Stimulated activated CD8-positive, alpha-beta memory T cell treated with anti-CD3 and anti-CD28 coated beads, Interleukin-15, amount 100 ng/mL, for 4 hours (primary cell): ENCODE data around the gene TMPRSS13.

Experiments used
- DNase-seq, 2 donors: peaks; one replicate each; pipeline ENCODE4 v3.0.0-alpha.2; 2020; ENCODE audit warnings: low read depth in 2 of 2

The TMPRSS13 gene

DNA sequence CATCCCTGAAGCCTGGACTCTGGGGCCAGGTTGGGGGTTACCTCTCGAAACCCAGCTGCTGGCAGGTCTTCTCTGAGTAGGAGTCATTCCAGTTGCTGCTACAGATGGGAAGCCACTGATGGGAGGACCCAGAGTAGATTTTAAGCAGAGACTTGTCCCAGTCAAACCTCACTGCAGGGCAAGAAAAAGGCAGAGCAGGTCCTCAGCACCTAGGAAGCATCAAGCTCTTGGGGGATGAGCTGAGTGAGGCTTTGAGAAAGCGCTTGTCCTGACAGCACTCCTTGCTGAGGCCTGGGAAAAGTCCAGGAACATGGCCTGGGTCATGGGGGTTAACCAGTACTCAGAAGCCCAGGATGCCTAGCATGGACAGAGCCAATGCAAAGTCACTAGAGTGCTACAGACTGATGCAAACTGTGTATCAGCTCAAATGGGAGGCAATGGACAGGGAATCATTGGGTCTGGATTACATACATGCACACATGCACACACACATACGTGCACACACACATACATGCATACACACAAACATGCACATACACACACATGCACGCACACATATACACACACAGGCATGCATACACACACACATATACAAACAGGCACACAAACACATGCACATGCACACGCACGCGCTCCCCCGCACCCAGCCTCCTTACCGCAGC is 15.3 kb downstream of the TMPRSS13 start:
- DNase-seq: no peak

- no peak for DNase-seq
These were observed 16.7 kb downstream of the TMPRSS13 start for GRCh38 chr11:117912497-117912896.

GRCh38 chr11:117911694-117912093 is 17.5 kb downstream of the TMPRSS13 start:
- no peak for DNase-seq

- no peak for DNase-seq
These were observed 18.1 kb downstream of the TMPRSS13 start for GRCh38 chr11:117910941-117911655.

DNA sequence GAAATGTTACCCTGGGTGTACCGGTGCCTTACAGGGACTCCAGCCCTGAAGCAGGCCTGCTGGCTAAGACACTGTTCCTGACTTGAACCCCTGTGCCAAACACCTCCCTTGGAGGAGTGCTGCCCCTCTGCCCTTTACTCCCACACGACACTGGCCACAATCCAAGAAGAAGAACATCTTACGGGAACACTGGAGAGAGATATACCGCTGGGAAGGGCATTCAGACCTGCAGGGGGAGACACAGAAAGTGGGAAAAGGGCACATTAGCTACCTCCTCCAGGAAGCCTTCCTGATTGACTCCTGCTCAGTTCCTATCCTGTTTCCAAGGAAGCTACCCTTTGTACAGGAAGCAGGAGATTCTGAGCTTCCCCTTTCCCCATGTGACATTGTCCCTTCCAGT is 18.7 kb downstream of the TMPRSS13 start:
- no peak for DNase-seq

DNA sequence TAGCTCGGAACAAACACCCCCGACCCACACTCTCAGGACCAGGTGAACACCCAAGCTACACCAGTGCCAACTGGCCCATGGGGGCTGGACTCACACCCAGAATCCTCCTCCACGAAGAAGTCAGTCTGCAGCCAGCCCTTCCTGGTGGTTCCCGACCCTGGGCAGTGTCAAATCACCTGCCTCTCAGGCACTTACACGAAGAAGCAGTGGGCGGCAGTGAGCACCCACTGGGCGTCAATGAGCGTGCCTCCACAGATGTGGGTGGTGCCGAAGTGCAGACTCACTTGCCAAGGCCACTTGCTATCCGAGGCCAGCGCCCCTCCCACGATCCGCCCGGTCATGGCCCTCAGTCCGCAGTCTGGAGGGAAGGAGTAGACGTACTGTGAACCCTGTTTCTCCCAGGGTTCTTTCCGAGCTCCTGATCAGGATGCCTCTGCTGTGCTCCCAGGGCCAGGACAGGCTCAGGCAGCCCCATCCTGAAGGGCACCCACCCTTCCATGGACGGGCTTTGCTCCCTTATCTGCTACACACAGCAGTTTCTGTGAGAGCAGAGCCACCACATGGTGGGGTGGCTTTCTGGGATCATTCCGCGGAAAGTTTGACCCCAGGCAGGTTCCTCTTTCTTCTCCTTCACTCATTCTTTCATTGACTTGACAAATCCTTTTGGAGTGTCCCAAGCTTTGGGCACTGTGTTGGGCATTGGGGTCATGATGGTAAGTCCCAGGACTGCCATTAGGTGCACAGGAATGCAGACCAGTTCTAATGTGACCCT is 19.4 kb downstream of the TMPRSS13 start:
- no peak for DNase-seq

GRCh38 chr11:117908959-117909610 is 20.1 kb downstream of the TMPRSS13 start:
- no peak for DNase-seq

GRCh38 chr11:117908109-117908895 is 20.9 kb downstream of the TMPRSS13 start:
- no peak for DNase-seq

- peak; percentile 49 to 62 for DNase-seq
These were observed 21.7 kb downstream of the TMPRSS13 start for GRCh38 chr11:117907276-117908108.

GRCh38 chr11:117906710-117907109 is 22.5 kb downstream of the TMPRSS13 start:
- no peak for DNase-seq

DNA sequence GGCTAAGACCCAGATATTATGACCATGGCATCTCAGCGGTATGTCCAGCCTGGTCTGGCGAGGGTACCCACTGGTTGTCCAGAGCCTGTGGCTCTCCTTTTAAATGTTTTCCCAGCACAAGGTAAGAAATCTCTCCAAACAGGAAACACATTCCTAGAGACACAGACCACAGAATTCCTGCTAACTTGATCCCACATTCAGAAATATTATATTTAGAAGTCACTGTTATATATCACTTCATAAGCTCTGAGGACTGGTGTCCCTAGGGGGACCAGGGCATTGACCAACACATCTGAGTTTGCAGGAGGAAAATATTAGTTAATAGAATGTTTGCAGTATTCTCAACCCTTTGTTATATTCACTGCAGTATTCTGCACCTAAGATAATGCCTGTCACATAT is 23.1 kb downstream of the TMPRSS13 start:
- DNase-seq: no peak

GRCh38 chr11:117905524-117905923 is 23.7 kb downstream of the TMPRSS13 start:
- DNase-seq: no peak

DNA sequence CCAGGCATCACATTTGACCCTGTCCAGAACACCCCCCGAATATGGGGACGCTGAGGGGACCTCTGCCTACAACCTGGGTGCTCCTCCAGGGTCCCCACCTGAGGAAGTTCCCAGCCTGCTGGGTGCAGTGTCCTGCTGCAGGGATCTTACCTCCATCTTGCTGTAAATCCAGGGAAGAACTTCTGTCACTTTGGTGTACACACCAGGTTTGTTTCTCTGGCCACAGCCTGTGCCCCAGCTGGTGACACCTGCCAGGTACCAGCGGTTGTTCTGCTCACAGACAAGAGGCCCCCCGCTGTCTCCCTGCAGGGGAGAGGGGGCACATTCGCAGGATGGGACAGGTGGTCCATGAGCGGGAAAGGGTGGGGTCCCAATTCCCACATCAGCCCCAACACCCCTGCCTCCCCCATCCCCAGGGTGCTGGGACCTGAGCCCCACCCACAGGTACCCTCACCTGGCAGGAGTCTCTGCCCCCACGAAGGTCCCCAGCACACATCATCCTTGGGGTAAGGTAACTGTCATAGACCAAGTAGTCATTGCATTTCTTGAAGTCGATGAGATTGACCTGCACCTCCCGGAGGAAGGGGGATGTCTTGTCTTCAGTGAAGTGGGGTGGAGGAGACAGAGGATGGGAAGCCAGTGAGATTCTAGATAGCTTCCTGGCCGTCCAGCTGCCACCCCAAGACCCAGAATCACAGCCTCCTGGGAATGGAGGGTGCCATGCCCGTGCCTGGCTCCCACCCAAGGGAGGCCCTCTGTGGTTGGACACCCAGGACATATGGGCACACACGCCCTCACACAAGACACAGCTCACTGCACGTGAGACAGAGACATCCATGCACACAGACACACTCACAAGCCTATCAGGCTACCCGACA is 25.5 kb downstream of the TMPRSS13 start:
- no peak for DNase-seq

DNA sequence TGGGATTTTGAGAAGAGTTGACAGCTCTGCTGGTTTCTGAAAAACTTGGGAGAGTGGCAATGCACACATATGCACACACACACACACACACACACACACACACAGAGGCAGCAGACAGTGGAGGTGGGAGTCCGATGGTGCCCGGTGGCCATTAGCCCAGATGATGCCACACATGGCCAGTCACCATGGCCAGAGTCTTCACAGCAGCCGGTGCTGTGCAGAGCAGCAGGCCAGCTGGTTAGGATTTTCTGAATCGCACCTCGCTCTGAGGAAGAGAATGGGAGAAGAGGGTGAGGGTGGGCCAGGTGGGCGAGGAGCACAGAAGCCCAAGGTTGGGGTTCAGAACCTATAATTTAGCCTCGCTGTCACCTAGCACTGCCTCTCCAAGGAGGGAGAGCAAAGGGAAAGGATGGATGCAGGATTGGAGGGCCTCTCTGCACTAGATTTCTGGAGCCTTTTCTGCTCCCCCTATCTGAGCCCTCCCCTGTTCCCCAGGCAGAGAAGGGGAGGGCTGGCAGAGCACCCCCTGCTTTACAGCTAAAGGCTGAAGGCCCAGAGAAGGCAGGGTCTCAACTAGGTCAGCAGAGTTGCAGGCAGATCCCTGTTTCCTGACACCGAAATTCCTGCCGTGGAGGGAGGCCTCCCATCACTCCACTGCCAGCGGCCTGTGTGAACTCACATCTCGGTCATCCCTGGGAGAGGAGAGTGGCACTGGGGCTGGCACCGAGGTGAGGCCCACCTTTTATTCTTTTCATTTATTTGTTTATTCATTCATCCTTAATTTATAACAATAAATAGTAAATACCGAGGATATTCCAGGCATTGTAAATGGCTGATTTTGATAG is 27.0 kb downstream of the TMPRSS13 start:
- DNase-seq: no peak

DNA sequence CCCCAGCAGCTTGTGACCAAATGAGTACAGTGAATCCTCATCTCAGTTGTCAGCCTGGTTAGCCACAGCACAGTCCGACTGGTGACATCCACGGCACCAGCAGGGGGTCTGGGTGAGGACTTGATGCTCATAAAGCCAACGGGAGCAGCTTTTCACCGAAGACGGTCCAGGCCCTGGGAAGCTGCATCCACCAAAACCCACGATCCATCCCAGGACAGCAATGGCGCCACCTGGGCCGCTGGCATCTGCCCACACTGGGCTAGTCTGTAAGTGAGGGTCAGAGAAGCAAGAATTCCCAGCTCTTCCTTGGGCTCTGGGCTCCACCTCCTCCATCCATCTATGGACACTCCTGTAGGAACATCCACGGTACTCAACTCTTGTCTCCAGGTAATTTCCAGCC is 27.6 kb downstream of the TMPRSS13 start:
- DNase-seq: no peak

DNA sequence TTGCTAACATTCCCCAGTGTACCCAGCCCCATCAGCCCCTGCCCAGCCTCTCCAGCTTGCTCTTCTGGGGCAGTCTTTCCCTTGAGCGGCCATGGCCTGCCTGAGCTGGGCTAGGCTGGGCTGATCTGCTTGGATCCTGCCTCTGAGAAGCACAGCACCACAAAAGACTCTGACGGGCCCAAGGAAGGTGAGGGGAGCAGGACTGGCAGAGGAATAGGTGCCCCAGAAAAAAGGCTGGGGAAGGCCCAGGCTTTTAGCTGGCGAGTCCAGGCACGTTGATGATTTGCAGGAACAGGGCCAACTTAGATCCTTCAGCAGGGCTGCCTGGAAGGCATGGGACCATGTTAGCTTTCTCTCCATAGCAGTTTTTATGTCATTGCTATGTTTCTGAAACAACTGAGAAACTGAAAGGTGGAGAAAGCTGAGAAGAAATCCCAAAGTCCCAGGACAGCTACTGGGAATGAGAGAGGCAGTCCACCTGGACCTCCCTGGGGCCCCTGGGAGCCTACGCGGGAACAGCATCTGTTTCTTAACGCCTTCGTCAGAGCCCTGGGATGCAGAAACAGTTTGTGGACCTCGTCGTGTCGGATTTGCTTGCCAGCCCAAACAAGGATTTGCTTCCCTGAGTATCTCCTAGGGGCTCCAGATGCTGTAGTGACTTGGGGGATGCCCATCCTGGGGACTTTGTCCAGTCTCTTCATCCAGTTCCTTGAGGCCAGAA is 28.3 kb downstream of the TMPRSS13 start:
- DNase-seq: no peak

DNA sequence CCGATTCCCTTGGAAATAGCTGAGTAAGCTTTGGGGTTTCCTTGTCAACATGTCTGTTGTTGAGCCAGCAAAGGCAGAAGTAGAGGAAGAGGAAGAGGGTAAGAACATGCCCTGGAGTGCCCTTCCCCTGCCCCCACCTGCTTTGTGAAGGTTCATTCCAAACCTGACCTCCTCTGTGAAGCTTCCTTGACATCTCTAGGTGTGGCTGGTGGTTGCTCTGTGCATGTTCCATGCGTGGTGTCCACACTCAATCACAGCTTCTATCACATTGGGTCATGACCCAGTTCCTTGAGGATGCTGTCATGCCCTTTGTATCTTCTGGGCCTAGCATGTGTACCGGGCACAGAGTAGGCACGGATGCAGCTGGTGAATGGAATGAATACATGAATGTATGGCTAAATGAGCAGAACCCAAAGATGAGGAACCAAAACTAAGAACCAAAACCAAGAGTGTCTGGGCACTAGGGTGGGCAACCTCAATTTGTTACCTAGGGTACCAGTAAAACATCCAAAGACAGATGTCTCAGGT is 29.0 kb downstream of the TMPRSS13 start:
- DNase-seq: no peak

GRCh38 chr11:117898059-117898458 is 31.1 kb downstream of the TMPRSS13 start:
- DNase-seq: no peak
